T-helper 9 cell (primary cell): ENCODE data around the gene DENND4B.
A peak's percentile ranks its signal among the peaks of the same experiment; 100 is the strongest.
"Not testable (repeated sequence)": the region's sequence is repeated elsewhere in the genome, so short reads cannot be mapped to it uniquely, and the experiment has no call there.

ENCODE experiments used
- DNase-seq: peaks from one replicate; pipeline ENCODE4 v3.0.0-alpha.2; 2020

DENND4B gene

GRCh38 chr1:153922076-153922971 lies 24.2 kb downstream of the DENND4B start:
- peak; percentile 44 for DNase-seq

- DNase-seq, result no peak
These were observed 24.8 kb downstream of the DENND4B start for GRCh38 chr1:153921803-153922075.

- DNase-seq, result no peak
These were observed 25.3 kb downstream of the DENND4B start for GRCh38 chr1:153921080-153921802.

DNA sequence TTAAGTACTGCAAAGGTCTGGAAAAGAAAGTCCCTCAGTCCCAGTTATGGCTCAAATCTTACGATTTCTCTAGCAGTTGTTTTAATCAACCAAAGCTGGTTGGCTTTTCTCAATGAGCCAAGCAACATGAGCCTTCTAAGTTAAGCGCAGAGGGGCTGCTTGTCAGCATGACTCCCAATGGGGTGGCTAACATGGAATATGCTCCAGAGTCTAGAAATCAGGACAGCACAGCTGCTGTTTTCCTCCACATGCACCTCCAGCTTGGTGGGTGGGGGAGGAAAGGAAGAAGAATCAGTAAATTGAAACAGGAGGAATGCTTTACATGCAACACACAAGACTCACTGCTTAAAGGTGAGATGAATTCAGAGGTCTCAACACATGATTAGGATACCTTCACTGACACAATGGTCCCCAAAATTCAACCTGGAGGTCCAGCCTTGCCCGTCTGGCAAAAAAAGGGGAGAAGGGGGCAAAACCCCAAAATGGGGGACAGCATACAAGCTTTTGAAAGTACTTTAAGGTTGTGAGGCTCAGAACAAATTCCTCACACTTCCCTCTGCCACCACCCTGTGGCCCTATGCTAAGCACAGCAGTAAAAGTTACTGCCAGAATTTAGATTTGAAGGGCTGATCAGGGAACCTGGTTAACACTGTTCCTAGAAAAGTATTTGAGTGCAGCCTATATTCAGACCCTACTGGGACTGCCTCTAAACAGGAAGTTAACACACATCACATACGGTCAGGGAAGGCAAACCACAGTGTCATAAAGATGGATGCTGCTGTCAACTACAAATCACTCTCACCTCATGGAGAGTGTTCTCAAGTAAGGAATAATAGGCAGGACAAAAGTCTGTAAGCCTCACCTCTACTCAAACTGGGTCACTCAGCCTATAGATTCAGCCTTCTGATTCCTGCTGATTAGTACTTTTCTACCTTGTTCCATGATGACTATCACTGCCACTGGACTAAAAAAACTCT lies 26.4 kb downstream of the DENND4B start:
- DNase-seq, result no peak

DNA sequence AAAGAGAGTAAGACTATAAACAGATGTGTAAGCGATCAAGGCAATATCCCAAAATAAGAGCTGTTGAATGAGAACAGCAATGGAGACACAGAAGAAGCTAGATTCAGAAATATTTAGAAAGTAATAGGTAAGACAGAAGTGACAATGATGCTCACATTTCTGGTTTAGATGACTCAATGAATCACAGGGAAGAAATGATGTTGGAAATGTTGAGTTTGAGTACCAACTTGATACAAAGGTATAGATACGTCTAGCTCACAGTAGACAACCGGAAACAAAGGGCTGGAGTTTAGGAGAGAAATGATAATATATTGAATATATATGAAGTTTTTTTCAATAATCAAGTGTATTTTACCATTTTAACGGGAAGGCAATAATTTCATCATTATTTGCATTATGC lies 30.2 kb downstream of the DENND4B start:
- DNase-seq, result no peak

GRCh38 chr1:153912349-153912748 lies 34.2 kb downstream of the DENND4B start:
- DNase-seq, result no peak

DNA sequence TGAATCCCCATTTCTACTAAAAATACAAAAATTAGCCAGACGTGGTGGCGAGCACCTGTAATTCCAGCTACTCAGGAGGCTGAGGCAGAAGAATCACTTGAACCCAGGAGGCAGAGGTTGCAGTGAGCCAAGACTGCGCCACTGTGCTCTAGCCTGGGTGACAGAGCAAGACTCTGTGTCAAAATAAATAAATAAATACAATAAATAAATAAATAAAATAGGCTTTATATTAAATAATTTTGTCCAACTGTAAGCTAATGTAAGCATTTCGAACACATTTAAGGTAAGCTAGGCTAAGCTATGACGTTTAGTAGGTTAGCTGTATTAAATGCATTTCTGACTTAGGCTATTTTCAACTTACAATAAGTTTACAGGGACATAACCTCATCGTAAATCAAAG lies 36.0 kb downstream of the DENND4B start:
- DNase-seq, result not testable (repeated sequence)

DNA sequence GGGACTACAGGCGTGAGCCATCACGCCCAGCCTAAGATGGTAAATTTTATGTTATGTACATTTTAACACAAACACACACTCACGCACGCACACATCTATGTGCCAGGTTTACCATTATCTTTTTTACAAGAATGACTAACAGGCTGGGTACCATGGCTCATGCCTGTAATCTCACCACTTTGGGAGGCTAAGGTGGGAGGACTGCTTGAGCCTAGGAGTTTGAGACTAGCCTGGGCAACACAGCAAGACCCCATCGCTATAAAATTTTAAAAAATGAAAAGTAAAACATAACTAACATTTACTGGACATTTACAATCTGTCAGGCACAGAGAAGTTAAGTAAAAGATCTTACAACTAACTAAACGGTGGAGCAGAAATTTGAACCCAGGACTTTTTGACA lies 38.4 kb downstream of the DENND4B start:
- DNase-seq, result no peak

GRCh38 chr1:153907134-153907533 lies 39.4 kb downstream of the DENND4B start:
- DNase-seq, result no peak

- DNase-seq, result no peak
These were observed 40.1 kb downstream of the DENND4B start for GRCh38 chr1:153906396-153906795.

DNA sequence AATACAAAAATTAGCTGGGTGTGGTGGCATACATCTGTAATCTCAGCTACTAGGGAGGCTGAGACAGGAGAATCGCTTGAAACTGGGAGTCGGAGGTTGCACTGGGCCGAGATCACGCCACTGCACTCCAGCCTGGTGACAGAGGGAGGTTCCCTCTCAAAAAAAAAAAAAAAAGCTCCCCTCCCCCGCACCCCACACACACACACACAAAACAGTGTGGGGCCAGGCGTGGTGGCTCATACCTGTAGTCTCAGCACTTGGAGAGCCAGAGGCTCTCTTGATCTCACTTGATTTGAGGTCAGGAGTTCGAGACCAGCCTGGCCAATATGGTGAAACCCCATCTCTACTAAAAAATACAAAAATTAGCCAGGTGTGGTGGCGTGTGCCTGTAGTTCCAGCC lies 40.6 kb downstream of the DENND4B start:
- not testable (repeated sequence) for DNase-seq

GRCh38 chr1:153903841-153904455 lies 42.6 kb downstream of the DENND4B start:
- no peak for DNase-seq

GRCh38 chr1:153899509-153899908 lies 47.0 kb downstream of the DENND4B start:
- DNase-seq, result no peak

GRCh38 chr1:153895866-153896265 lies 50.7 kb downstream of the DENND4B start:
- not testable (repeated sequence) for DNase-seq

GRCh38 chr1:153891042-153891441 lies 55.5 kb downstream of the DENND4B start:
- DNase-seq, result not testable (repeated sequence)

DNA sequence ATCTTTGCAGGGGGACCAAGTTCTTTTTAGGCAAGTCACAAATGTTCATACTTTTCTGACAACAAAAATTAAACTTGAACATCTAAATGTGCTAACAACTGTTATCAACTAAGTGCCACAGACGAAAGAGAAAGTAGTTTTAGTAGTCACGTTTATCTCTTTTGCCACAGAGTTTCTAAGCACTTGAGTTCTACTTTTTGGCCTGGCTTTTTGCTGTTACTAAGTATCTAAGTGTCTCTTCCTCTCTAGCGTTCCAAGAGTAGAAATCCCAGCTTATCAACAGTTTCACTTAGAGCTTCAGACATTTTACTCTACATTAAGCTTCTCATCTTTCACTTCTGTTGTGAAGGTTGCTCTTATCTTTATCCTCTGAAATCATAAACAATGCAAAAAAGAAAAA lies 58.0 kb downstream of the DENND4B start:
- no peak for DNase-seq

GRCh38 chr1:153886127-153886526 lies 60.4 kb downstream of the DENND4B start:
- DNase-seq, result no peak

- no peak for DNase-seq
These were observed 63.3 kb downstream of the DENND4B start for GRCh38 chr1:153883223-153883622.

DNA sequence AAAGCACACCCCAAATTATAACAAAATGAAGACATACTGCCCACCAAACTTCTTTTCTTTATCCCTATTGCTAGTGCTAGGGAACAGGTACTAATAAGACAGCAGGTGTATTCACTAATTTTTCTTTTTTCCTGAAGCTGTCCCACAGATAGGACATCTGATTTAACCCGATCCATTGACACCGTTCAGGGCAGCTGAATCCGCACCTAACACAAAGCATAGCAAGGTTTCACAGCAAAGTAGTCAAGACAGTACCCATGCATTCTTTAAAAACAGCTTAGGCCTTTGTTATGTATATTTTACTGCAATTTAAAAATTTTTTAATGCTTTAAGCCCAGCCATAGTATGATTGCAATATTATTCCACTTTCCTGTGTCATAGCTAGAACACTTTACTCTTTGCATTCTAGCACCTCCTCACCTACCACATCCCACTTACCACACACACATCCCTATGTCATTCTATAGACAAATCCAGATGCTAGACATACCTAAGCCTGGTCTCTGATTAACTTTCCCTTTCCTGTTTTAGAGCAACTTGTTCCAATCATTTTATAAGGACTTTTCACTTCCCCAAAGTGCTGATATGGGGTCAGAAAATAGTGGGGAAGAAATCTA lies 64.1 kb downstream of the DENND4B start:
- DNase-seq, result no peak

DNA sequence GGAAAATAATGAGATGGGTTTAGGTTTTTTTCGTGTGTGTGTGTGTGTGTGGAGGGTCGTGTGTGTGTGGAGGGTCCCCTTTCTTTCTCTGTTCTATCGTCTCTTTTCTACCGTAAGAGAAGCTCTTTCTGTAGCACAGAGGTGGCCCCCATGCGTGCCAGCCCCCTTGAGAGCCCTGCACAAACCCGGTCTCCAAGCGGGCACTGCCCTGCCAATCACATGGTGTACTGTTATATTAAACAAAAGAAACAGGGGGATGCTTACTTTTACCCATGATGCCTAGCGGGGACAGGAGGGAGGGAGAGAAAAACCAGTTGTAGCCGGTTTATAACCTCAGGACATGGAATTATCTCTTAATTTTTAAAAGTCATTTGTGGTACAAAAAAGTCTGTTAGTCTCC lies 64.8 kb downstream of the DENND4B start:
- no peak for DNase-seq

- peak; percentile 5 for DNase-seq
These were observed 65.6 kb downstream of the DENND4B start for GRCh38 chr1:153880962-153881361.

GRCh38 chr1:153880024-153880423 lies 66.5 kb downstream of the DENND4B start:
- no peak for DNase-seq
